SK-N-SH treated with all-trans-retinoic acid at 6 μM for 48 hours (cell line): ENCODE results near the gene PKM.

Experiments
- ISL1 ChIP-seq: fragments of 250-450 bp; sonication (Bioruptor Pico); IDR thresholded peaks from 2 replicates; pipeline ENCODE4 v2.1.2; 2022; ENCODE audit warnings: mild to moderate bottlenecking, moderate library complexity
- RARB ChIP-seq: fragments of 250-450 bp; sonication (Bioruptor Pico); IDR thresholded peaks from 2 replicates; pipeline ENCODE4 v1.8.0; 2021; ENCODE audit warnings: mild to moderate bottlenecking, moderate library complexity
- SNAI2 ChIP-seq: fragments of 250-450 bp; sonication (Bioruptor Pico); IDR thresholded peaks from 2 replicates; pipeline ENCODE4 v1.5.0; 2020; ENCODE audit warnings: mild to moderate bottlenecking, moderate library complexity
- TOX ChIP-seq: fragments of 250-450 bp; sonication (Bioruptor Pico); IDR thresholded peaks from 2 replicates; pipeline ENCODE4 v1.8.0; 2021; ENCODE audit warnings: mild to moderate bottlenecking, moderate library complexity, borderline replicate concordance
- ZFP3 ChIP-seq: fragments of 250-450 bp; sonication (Bioruptor Pico); IDR thresholded peaks from 2 replicates; pipeline ENCODE4 v1.5.0; 2020; ENCODE audit warnings: mild to moderate bottlenecking, moderate library complexity
- ZFP30 ChIP-seq: fragments of 450-650 bp; formaldehyde crosslinking; IDR thresholded peaks from 2 replicates; pipeline ENCODE4 v1.5.0; 2022; ENCODE audit warnings: mild to moderate bottlenecking, moderate library complexity
- TF ChIP-seq, protein P1 (sequence below): fragments of 250-450 bp; sonication (Bioruptor Pico); IDR thresholded peaks from 2 replicates; pipeline ENCODE4 v1.8.0; 2020; ENCODE audit warnings: mild to moderate bottlenecking, moderate library complexity, borderline replicate concordance
- TF ChIP-seq, protein P2 (sequence below): fragments of 250-450 bp; sonication (Bioruptor Pico); IDR thresholded peaks from 2 replicates; pipeline ENCODE4 v1.5.1; 2020; ENCODE audit warnings: low read depth, mild to moderate bottlenecking, moderate library complexity
- TF ChIP-seq, protein P3 (sequence below): fragments of 250-450 bp; sonication (Bioruptor Pico); IDR thresholded peaks from 2 replicates; pipeline ENCODE4 v1.5.1; 2021; ENCODE audit warnings: mild to moderate bottlenecking, moderate library complexity

DNA sequence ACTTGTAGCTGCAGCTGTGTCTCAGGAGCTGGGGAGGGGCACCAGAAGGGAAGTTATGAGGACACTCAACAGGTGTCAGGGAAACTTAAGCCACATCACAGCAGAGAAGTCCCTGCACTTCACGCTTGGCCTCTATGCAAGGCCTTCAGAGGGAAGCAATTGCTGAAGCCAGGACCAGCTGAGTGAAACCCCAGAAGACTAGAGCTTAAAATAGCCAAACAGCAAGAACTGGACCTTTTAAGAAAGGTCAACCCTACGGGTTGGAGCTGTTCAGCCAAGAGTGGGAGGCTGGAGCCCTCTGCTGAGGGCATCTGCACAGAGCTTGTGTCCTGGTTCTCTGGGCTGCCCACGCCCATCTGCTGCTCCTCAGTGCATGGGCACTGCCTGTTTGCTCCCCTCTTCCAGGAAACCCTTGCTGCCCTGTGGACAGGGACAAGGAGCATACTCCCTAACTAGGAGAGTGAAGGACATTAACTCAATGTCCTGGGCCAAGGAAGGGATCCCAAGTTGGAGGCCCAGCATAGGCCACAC lies 29.5 kb downstream of the PKM start:
- TF ChIP-seq ISL1 (no peak), RARB (CRISPR knock-in tag) (no peak), ZFP3 (no peak), TOX (CRISPR knock-in tag) (no peak), ZFP30 (no peak), SNAI2 (CRISPR knock-in tag) (no peak)
- TF ChIP-seq, protein P1, sequence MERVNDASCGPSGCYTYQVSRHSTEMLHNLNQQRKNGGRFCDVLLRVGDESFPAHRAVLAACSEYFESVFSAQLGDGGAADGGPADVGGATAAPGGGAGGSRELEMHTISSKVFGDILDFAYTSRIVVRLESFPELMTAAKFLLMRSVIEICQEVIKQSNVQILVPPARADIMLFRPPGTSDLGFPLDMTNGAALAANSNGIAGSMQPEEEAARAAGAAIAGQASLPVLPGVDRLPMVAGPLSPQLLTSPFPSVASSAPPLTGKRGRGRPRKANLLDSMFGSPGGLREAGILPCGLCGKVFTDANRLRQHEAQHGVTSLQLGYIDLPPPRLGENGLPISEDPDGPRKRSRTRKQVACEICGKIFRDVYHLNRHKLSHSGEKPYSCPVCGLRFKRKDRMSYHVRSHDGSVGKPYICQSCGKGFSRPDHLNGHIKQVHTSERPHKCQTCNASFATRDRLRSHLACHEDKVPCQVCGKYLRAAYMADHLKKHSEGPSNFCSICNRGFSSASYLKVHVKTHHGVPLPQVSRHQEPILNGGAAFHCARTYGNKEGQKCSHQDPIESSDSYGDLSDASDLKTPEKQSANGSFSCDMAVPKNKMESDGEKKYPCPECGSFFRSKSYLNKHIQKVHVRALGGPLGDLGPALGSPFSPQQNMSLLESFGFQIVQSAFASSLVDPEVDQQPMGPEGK, result no peak
- TF ChIP-seq, protein P2, sequence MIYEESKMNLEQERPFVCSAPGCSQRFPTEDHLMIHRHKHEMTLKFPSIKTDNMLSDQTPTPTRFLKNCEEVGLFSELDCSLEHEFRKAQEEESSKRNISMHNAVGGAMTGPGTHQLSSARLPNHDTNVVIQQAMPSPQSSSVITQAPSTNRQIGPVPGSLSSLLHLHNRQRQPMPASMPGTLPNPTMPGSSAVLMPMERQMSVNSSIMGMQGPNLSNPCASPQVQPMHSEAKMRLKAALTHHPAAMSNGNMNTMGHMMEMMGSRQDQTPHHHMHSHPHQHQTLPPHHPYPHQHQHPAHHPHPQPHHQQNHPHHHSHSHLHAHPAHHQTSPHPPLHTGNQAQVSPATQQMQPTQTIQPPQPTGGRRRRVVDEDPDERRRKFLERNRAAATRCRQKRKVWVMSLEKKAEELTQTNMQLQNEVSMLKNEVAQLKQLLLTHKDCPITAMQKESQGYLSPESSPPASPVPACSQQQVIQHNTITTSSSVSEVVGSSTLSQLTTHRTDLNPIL (CRISPR knock-in tag), result no peak
- TF ChIP-seq, protein P3, sequence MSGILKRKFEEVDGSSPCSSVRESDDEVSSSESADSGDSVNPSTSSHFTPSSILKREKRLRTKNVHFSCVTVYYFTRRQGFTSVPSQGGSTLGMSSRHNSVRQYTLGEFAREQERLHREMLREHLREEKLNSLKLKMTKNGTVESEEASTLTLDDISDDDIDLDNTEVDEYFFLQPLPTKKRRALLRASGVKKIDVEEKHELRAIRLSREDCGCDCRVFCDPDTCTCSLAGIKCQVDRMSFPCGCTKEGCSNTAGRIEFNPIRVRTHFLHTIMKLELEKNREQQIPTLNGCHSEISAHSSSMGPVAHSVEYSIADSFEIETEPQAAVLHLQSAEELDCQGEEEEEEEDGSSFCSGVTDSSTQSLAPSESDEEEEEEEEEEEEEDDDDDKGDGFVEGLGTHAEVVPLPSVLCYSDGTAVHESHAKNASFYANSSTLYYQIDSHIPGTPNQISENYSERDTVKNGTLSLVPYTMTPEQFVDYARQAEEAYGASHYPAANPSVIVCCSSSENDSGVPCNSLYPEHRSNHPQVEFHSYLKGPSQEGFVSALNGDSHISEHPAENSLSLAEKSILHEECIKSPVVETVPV (CRISPR knock-in tag), result no peak
